Measurements from ENCODE around the gene MOB3A.

DNA sequence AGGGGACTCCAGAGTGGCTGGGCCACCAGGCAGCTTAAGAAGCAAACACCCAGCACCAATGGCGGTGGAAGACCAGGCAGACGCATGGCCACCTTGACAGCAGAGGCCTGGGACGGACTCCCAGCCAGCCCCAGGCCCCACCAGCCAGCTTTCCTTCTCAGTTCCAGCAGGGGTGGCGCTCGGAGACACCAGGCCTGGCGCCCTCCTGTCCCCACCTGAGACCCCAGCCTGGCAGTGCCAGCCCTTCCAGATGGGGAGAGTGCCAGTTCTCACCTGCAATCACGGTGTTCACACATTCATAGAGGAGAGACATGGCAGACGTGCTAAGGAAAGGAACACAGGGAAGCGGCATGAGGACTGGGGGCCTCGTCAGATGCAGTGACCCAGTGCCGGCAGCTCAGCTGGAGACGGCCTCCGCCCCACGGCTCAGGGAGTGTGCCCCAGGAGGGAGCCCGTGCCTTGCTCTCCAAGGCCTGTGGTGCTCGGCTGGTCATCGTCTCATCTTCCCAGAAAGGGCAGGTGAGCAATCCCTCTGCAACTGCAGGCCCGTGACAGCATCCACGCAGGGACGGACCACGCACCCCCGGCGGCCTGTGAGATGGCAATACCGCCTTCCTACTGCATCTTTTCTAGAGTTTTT, 30.9 kb upstream of the MOB3A start:
- TF ChIP-seq POLR2A (IDR thresholded peaks at IDR 0.05; ENCODE audit: low read depth, low read length) (no peak), NRF1 (conservative IDR thresholded peaks at IDR 0.05; ENCODE audit: low read depth, low read length) (no peak), SMC3 (IDR thresholded peaks at IDR 0.05; ENCODE audit: borderline replicate concordance, low read length) (no peak), PAX8 (IDR thresholded peaks at IDR 0.05) (no peak), IKZF2 (IDR thresholded peaks at IDR 0.05) (no peak)
- TF ChIP-seq, protein P1, sequence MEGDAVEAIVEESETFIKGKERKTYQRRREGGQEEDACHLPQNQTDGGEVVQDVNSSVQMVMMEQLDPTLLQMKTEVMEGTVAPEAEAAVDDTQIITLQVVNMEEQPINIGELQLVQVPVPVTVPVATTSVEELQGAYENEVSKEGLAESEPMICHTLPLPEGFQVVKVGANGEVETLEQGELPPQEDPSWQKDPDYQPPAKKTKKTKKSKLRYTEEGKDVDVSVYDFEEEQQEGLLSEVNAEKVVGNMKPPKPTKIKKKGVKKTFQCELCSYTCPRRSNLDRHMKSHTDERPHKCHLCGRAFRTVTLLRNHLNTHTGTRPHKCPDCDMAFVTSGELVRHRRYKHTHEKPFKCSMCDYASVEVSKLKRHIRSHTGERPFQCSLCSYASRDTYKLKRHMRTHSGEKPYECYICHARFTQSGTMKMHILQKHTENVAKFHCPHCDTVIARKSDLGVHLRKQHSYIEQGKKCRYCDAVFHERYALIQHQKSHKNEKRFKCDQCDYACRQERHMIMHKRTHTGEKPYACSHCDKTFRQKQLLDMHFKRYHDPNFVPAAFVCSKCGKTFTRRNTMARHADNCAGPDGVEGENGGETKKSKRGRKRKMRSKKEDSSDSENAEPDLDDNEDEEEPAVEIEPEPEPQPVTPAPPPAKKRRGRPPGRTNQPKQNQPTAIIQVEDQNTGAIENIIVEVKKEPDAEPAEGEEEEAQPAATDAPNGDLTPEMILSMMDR (IDR thresholded peaks at IDR 0.05 in 2 of 3, conservative IDR thresholded peaks at IDR 0.05 in 1 of 3; ENCODE audit: control insufficient read depth in 2 of 3, extremely low read depth in 1 of 3, insufficient read depth in 1 of 3, low read depth in 3 of 3, low read length in 3 of 3), result no peak
- TF ChIP-seq, protein P2, sequence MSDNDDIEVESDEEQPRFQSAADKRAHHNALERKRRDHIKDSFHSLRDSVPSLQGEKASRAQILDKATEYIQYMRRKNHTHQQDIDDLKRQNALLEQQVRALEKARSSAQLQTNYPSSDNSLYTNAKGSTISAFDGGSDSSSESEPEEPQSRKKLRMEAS (IDR thresholded peaks at IDR 0.05; ENCODE audit: low read depth, low read length), result no peak

Measured in GM12878 (cell line).